ENCODE results near the gene SPECC1L.

The SPECC1L gene

DNA sequence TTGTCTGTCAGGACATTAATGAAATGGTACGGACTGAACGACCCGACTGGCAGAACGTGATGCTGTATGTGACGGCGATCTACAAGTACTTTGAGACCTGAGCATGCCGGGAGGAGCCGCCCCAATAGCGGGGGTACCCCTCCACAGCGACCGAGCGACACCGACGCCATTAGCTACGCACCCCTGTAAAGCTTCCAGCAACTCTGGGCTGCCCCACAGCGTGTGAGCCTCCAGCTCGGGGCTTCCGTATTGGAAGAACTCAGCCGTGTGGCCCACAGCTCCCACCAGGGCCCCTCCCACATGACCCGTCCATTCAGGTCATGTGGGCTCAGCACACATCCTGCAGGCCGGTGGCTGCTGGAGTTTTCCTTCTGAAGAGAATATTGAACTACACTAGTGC is 143.9 kb downstream of the SPECC1L start:
- DNase-seq (ENCODE audit: low spot score), result no peak

DNA sequence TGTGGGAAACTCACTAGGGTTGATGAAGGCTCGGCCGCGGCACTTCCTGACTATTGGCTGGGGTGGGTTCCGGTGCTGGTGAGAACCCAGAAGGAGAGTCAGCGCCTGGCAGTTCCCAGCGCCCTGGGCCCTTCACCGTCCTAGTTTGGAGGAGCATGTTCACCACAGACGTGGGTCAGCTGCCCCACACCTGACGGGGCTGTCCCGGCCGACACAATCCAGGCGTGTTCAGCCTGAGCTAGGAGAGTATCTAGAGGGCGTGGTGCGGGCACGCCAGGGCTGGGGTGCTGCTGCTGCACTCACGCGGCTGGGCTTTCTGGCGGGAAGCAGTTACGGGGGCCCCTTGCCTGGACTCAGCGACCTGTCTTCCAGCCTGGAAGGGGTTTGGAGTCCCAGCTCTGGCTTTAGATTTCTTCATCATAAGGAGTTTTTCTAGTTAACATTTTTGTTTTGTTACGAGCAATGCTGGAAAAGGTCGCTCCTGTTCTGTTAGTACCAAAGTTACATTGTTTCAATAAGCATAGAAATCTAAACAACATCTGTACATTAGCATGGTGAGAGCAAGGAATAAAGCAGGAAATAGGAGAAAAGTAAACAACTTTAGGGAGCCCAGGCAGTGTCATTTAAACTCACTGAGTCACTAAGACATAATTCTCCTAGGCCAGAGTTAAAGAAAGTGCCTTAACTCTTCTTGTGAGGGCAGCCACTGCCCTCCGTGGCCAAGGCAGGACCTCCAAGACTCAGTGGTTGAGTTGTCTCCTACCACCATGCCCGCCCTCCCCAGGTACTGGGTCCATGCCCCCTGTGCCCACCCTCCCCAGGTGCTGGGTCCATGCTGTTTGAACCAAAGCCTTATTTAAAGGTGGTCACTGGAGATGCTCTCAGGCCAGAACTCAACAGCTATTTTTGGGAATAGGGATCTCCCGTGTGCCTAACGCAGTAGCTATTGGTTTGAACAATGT is 144.6 kb downstream of the SPECC1L start:
- no peak for DNase-seq (ENCODE audit: low spot score)

DNA sequence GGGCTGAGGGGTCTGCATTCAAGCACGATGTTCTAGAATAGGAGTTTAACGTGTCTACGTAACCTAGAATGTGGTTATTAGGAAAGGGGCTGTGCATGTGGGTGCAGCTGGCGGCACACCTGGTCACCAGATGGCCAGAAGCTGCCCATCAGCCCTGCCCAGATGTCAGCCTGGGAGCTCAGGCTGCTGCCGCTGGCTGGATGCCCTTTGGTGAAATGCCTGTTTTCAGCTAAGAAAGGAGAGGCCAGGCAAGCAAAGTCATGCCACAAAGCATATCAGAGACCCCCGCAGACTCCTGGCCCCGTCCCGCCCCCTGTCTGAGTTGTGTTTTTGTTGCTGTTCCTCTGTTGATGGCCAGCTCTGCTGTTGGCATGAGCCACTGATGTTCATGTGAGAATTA is 145.5 kb downstream of the SPECC1L start:
- DNase-seq (ENCODE audit: low spot score), result no peak

DNA sequence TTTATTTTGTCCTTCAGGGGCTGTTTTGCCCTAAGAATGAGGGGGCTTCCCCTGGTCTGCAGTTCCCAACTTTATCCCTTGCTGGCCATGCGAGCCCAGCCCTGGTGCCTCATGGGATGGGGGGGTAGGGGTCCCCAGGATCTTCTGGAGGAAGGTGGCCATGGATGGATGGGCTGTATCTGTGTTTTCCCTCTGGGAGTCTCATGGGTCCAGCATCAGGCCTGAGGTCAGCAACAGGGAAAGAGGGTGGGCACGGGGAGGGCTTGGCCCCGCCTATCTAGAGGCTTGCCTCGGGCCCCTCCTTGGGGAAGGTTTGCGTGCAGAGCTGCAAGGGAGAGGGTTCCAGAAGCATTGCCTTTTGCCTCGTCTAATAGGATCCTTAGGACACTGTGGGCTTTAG is 146.0 kb downstream of the SPECC1L start:
- DNase-seq (ENCODE audit: low spot score), result no peak

DNA sequence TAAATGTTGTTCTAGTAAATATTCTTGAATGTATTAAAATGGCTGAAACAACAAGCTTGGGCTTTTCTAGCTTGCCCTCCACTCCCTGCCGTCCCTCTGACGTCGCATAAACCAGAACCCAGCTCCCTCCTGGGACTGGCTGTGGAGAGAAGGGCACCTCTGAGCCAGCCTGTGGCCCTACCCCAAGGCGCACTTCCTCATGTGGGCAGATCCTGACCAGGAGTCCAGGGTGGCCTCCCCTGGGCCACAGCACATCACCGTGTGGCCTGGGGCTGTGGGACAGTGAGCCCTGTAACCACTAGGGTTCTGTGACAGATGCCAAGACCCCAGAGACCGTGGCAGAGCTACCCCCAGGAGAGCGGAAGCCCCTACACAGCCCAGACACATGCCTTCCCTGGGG is 146.6 kb downstream of the SPECC1L start:
- no peak for DNase-seq (ENCODE audit: low spot score)

DNA sequence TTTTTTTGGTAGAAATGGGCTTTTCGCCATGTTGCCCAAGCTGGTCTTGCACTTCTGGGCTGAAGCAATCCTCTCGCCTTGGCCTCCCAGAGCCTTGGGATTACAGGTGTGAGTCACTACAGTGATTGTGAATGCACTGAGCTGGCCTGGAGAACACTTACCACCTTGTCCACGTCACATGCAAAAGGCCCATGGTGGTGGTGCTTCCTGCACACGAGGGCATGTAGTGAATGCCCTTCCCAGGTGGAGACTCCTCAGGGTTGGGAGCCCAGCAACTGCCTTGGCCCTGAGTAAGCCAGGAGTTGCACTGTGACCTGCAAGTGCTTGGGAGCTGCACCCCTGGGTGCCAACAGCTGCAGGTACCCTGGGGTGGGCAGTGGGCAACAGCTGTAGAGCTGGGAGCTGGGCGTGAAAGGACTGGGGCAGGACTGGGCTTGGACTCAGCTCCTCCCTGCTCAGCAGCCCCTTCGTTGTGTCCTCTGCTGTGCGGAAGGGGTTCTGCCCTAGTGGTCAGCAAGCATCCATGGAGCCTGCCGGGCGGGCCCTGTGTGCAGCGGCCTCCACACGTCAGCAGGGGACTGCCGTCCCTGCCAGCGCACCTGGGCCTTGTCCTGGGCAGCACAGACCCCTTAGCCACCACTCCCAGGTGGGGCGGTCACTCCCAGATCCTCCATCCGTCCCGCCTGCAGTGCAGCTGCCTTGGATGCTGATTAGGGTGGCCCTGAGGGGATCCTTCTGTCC is 147.4 kb downstream of the SPECC1L start:
- no peak for DNase-seq (ENCODE audit: low spot score)

DNA sequence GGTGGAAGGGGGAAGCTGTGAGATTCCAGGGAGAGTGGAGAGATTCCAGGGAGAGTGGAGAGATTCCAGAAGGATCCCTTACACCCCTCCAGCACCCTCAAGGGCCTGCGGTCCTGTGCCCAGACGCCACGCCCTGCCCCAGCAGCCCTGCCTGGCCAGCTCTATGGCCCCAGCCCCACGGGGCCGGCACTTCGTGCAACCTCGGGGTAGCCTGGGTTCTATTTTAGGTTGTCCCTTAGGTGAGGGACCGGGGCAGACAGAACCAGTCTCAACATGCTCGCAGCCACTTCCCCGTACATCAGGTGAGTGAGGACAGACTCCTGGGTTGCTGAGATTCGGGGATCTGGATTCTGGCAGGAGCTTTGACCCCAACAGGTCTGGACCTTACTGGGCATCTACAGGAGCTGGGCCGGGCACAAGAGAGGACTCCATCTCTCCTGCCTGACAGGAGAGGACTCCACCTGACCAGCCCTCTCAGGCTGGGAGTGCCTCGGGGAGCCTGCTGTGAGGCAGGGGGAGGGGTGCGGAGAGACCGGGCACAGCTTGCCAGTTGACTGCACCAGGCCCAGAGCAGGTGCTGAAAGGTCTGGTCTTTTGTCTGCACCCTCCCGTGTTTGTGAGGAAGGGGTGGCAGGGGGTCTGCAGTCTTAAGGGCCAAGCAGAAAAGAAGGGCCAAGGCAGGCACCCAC is 148.3 kb downstream of the SPECC1L start:
- no peak for DNase-seq (ENCODE audit: low spot score)

DNA sequence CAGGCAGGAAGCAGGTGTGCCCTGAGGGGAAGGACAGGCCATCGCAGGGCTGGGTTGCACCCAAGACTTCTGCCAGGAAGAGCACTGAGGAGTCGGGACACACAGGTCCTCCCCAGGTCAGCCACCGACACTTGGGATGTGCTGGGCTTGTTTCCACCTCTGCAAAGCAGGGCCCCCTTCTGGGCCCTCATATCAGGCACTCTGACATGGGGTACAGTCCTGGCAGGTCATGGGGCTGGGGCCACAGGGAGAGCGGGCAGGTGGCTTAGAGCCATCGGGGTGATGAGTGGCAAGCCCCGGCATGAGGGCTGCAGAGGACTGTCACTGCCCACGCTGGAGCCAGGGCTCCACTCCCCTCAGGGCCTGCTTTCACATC is 148.8 kb downstream of the SPECC1L start:
- no peak for DNase-seq (ENCODE audit: low spot score)

DNA sequence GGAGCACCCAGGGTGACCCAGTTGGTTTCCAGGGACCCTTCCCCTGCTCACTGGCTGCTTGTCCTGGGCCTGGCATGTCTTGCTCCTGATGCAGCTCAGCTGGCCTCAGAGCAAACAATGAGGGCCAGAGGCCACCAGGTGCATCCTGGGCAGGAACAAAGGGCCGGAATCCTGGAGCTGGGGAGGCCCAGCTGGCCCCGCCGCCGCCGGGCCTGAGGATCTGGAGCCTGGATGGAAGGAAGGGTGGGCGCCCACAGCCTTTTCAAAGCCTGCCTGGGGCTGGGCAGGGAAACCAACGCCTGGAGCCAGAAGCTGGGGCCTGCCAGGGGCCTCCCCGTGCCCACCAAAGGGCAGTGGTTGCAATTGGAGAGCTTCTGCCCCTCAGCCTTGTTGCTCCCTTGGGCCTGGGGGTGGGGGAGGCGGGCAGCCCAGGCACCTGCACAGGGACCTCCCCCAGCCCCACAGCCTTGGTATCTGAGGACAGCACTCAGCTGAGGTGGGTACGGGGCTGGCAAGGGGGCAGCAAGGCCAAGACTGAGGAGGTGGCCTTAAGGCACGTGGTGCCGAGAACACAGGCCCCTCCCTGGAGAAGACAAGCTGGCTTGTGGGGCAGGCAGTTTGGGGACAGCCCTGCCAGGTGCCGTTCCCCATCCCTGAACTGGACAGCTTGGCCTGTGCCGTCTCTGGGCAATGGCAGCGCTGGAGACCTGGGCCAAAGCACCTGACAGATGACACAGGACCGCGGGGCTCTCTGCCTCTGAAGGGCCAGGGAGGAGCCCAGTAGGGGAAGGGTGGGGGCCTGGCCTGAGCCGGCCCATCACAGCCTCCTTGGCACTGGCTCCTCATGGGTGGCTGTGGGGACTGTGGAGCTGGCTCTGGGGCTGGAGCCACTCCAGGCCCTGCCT is 149.7 kb downstream of the SPECC1L start:
- DNase-seq (ENCODE audit: low spot score), result peak; percentile 54

DNA sequence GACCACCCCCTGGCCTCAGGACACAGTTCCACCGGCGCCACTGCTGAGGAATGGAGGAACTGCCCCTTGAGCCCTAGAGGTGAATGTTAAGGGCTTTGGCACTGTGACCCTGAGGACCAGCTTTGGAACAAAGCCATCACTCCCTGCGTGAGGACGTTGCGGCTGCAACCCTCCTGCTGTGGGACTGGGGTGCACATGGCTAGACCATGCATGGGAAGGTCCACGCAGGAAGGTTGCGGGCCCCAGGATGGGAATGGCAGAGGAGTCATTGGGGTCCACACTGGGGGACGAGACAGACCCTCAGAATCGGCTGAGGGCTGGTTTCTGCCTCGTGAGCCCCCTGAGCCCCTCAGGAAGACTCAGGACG is 150.3 kb downstream of the SPECC1L start:
- DNase-seq (ENCODE audit: low spot score), result no peak

DNA sequence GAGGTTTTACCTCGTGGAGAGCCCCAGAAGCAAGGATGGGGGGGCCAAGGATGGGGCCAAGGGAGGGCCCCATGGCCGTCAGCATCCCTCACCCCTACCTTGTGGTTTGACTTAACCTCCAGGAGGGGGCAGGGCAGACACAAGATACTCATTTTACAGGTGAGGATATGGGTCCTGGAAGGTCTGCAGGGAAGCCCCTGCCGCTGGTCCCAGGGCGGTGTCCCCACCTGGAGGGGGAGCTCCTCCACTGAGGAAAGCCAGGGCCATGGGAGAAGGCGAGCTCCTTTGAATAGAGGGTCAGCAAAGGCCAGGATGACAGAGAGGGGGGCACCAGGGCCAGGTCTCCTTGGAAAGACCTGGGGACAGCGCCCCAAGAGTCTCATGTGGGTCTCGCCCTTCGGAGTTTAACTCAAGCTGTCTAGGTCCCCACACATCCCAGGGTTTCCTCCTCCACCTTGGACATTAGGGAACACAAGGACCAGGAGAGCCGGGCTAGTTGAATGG is 150.8 kb downstream of the SPECC1L start:
- DNase-seq (ENCODE audit: low spot score), result peak; percentile 85

DNA sequence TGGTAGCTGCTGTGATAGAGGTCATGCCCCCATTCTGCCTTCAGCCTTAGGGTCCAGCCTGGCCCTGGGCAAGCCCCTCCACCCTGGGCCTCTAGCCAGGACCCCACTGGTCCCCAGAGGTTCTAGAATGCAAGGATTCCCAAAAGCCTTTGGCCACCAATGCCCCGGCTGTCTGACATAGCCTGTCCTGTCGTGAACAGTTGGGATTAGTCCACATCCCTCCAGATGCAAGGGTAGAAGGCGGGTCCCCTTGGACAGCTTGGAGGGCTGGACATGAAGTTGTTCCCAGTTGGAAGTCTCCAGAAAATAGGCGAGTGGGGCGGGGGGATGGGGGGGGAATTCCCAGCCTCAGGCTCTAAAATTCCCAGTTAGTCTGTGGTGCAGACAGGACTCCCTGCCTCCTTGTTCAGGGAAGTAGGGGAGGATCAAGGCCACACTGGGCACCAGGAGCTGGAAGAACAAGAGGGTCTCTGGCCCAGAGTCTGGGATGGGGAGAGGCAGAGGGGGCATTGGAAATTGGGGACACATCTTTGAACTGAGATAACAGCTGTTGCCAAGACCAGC is 151.6 kb downstream of the SPECC1L start:
- no peak for DNase-seq (ENCODE audit: low spot score)

DNA sequence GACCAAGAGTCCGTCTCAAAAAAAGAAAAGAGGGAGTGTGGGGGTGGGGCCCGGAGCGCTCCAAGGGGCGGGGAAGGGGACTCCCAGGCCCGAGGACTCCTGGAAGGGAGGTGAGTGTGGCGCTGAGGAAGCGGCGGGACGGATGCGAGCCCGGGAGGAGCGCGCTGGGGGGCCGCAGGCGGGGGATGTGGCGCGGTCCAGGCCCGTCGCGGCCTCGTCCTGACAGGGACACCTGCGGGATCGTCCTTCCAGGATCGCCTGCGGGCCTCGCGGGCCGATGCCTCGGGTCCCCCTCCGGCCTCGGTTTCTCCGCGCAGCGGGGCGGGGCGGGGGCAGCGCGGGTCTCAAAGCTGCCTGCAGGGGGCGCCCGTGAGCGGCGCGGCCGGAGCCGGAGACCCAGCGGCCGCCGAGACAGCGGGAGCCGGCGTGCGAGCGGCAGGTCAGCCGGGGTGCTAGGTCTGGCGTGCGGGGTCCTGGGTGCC is 152.9 kb downstream of the SPECC1L start:
- peak; percentile 94 for DNase-seq (ENCODE audit: low spot score)

DNA sequence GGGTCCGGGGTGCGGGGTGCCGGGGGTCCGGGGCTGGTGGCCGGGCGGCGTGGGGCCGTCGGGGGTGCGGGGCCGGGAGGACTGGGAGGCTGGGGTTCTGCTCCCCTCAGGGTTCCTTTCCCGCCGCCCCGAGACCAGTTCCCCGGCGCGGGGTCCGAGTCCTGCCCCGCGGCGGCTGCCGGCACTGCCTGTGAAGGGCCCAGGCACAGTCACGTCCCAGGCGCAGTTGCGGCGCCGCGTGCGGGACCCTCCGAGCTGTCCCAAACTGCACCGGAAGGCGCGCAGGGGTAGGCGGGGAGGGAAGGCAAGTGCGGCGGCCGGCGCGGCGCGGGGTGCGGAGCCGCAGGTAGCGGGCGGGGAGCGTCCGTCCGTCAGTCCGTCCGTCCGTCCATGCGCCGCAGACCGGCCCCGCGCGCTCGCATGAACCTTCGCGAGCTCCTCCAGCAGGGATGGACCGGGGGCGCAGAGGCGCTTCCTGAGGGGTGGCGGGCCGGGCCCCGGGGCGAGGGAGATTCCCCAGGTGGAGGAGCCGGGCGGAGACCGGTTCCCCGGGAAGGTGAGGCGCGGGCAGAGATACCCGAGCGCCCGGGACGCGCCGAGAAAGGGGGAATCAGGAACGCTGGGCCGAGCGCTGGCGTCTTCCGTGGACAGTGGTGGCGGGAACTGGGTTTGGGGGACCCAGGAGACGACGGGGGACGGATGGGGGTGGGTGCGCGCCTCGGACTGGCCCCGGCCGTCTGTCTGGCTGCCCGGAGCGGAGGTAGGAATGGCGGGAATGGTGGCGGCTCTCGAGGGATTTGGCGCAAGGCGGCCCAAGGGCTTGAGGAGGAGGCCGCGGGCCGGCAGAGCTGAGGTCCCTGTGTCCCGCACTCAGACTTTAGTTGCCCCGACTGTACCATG is 153.6 kb downstream of the SPECC1L start:
- DNase-seq (ENCODE audit: low spot score), result peak; percentile 61

DNA sequence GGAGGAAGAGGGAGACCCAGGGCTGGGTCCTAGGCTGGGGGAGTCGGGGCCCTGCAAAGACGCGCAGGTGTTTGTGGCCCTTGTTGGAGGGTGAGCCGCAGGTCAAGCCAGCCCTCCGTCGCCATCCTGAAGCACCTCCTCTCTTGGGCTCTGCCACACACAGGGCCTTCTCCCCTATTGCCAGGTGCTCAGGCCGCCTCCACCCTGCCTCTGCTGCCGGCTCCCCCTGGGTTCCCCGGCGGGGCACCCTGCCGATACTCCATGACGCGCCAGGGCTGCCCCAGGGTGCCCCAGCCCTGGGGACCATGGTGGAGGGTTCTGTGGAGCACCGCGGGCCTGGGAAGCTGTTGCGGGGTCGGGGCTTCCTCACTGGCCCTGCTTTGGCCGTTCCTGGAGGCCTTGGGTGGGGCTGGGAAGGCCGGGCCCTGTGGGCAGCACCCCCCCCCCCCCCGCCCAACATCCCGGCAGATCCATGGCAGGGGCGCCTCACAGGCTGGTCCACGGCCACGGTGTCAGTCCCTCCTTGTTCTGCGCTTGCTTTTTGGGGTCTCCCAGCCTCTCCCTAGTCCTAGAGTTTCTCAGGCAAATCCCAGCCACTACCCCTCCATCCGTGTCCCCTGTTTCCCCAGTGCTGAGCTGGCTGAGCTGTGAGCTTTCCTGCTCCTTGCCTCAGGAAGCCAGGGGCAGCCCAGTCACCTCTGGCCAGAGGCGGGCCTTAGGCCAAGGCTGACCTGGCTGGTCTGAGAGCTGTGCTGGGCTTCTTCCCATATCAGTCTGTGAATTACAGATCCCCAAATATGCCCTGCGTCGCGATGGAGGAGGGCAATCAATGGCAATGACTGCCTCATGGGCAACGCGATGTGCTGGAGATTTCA is 154.5 kb downstream of the SPECC1L start:
- no peak for DNase-seq (ENCODE audit: low spot score)

DNA sequence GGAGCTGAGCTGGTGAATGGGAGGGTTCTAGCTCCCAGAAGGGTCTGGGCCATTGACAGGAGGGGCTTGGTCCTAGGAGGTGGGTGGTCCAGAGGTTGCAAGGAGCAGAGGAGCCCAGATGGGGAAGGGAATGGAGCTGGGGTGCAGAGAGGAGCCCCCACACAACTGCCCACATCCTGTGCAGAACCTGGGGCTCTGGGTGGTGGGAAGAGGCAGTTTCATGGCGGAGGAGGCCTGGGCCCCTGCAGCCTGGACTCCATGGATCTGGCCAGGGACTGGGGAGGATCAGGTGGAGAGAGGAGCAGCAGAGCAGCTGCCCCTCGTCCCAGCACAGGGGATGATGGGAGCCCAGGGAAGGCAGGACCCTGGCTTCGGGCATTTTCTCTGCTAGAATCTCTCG is 155.8 kb downstream of the SPECC1L start:
- DNase-seq (ENCODE audit: low spot score), result no peak

DNA sequence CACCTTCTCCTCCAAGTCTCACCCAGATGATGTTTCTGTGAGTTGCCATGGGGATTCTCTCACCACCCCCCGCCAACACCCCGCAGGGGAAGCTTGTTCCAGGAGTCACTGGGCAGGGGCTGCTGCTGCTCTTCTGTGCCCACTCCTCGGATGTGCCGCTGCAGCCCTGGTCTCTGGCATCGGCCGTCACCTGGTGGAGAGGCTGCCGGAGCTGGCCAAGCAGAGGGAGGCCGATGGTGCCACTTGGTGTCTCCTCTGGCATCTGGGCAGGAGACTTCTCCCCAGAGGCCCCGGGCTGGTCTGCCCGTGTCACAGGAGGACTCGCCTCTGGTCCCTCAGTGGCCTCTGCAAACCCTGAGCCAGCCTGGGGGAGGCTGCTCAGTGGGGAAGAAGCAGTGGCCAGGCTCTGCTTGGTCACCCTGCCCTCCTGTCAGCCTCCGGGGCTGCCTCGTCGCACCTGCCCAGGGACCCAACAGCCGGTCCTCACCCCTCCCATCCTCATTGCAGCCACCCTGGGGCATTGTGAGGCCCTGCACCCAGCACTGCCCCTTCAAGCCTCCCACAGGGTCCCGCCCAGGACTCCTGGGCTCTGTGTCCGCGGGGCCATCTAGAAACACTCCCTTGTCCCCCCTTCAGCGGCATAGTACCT is 156.3 kb downstream of the SPECC1L start:
- DNase-seq (ENCODE audit: low spot score), result no peak

DNA sequence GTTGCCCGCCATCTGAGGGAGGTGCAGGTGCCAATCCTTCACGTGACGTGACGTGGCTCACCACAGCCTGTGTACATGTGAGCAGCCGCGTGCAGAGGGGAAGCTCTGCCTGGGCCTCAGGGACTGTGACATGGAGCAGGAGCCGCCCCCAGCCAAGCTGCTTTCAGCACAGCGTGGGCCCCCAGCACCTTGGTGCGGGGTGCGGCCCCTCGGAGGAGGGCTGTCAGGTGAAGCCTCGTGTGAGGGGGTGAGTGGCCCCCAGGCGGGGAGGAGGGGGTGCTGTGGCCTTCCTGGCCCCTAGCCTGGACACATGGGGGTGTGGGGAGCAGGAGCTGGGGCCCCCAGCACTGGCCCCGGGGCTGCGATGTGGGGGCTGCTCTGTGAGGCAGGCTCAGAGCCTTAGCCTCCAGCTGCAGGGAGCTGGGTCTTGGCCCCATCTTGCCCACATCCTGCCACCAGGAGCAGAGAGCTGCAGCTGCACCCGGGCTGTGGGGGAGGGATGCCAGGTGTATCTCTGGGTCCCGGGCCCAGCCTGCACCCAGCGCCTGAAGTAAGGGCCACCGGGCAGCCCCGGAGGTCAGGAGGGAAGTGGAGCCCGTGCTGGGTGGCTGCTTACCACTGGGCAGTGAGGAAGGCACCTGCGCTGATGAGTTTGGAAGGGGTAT is 157.0 kb downstream of the SPECC1L start, which contains the start of gene ADORA2A:
ADORA2A (plus strand) TSS at position 100 of the 665 bp plus-strand sequence. CDS start 5,806 bp downstream, outside the sequence.
- DNase-seq (ENCODE audit: low spot score), result no peak

Data from HuH-7.5 (cell line).